ENCODE measurements around the gene RNF126.
"Not testable (repeated sequence)": the region's sequence is repeated elsewhere in the genome, so short reads cannot be mapped to it uniquely, and the experiment has no call there.

The RNF126 gene

DNA sequence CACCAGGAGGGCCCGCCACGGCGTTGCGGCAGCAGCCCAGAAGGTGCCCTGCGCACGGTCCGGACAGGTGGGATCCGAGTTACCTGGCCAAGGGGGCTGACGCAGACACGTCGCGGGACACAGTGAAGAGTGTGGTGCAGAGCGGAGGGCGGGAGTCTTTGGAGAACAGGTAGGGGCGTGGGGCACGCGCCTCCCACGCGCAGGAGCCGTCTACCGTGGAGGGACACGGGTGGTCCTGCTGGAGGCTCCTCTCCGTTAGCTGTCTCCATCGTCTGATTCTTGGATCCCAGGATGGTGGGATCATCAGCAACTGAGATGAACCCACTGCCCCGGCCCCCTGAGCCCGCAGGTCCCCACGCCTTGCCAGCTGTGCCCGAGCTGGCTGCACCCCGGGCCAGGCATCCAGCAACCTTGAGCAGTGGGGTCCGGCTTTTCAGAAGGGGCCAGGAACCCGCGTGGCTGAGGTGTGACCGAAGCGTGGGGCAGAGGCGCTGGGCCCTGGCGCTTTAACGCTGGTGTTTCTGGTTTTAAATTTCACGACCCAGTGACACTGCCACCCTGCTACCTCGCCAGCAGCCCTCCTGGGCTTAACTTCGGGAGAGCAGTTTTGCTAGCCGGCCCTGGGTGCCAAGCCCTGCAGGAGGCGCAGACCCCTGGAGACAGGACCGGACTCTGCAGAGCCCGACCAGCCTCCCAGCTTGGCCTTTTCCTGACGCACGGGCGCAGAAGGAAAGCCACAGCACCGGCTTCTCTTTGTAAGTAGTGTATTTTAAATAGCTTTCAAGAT lies 16.0 kb downstream of the RNF126 start:
- no peak for DNase-seq (ENCODE audit: low read depth in 3 of 3)

DNA sequence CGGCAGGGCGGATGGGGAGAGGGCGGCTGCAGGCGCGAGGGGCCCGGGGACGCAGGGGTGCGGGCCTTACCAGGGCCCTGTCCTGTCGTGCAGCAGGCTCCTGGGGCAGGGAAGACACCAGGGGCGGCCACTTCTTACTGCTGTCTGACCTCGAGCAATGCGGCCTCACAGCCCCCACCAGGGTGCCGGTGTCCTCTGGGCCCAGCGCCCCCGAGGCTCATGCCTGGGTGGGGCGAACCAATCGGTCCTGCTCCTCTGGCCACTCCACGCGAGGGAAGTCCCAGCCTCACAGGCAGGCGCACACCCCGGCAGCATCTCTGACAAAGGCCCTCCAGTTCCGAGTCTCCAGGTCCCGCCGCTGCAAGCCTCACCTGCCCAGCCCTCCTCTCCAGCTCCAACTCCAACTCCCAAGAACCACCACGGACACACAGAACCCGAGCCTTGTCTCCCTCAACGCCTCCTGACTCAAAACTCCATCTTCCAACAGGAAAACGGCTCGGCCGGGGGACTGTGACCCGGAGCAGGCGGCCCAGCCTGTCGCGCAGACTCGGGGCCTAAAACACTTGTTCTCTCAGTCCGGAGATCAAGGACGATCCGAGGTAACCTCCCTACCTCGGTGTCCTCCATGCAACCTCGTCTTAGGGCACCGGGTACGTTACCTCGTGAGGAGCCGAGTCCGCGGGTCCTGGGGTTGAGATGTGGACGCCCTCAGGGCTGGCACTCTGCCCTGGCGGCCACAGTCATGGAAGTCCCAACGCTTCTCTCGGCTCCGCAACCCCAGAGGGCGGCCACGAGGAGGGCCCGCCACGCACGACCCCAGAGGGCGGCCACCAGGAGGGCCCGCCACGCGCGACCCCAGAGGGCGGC lies 16.9 kb downstream of the RNF126 start:
- DNase-seq (ENCODE audit: low read depth in 3 of 3), result no peak

DNA sequence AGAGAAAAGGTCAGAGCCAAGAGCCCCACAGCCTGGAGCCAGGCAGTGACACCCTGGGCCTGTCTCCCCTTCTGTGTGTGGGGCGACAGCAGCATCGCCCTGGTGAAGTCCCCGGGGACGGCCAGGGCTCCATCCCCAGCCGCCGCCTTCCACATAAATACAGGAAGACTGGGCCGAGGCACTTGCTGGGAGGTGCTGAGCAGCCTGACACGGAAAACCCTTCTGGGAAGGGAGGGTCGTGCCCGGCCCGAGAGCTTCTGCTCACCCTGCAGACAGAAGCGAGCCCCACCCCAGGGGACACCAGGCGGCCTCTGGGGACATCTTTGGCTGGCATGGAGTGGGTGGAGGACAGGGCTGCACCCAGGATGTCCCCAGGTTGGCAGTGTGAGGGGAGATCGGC lies 18.2 kb downstream of the RNF126 start:
- DNase-seq (ENCODE audit: low read depth in 3 of 3), result no peak

DNA sequence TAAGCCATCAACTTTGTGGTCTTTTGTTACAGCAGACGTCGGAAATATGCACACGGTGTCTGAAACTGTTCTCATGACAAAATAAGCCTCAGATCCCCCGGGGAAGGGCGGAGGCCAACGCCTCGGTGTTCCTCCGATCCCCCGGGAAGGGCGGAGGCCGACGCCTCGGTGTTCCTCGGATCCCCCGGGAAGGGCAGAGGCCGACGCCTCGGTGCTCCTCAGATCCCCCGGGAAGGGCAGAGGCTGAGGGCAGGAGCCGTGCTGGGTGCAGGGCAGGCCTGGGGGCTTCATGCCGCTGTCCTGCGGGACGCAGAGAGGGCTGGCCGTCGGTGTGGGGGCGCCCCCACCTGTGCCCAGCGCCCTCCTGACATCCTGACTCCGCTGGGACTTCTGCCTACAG lies 18.7 kb downstream of the RNF126 start:
- no peak for DNase-seq (ENCODE audit: low read depth in 3 of 3)

DNA sequence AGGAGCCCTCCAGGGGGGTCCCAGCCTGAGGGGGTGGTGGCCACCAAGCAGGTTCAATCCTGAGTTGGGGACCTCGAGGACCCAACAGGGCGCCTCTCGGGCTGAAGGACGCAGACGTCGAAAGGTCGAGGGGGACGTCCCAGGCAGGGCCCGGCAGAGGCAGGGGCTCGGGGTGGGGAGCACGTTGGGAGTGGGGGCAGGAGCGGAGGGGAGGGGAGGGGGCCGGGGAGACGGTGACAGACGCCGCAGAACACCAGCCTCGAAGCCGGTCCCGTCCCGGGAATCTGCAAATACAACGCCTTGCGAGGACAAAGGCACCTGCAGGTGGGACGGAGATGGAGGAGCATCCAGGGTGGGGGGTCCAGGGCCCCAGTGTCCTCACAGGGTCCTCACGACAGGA lies 19.3 kb downstream of the RNF126 start:
- DNase-seq (ENCODE audit: low read depth in 3 of 3), result no peak

DNA sequence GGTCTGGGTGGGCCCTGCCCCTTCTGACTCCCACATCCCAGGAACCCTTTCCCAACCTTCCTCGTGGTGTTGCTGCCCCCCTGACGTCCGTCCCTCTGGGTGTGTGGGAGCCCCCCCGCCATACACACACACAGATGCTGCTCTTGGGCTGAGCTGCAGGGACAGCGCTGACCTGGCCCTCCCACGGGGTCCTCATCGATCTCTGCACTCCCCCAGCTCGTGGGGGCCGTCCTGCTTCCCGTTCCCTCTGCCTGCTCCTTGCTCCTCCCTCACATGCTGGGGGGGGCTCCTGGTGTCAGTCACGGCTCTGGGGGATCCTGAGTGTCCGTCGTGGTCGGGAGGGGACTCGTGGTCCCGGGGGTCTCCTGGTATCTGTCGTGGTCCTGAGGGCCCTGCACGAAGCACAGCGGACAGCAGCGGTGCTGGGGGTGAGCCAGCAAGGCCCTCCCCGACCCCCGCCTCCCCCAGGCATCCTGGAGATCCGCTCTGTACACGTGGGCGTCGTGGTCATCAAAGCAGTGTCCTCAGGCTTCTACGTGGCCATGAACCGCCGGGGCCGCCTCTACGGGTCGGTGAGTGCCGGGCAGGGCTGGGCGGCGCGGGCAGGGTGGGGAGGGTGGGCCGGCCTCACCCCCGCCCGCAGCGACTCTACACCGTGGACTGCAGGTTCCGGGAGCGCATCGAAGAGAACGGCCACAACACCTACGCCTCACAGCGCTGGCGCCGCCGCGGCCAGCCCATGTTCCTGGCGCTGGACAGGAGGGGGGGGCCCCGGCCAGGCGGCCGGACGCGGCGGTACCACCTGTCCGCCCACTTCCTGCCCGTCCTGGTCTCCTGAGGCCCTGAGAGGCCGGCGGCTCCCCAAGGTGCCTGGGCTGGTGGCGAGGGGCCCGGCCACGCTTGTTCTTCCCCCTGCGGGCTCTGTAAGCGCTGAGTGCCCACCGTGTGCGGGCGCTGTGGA lies 20.0 kb downstream of the RNF126 start:
- no peak for DNase-seq (ENCODE audit: low read depth in 3 of 3)

DNA sequence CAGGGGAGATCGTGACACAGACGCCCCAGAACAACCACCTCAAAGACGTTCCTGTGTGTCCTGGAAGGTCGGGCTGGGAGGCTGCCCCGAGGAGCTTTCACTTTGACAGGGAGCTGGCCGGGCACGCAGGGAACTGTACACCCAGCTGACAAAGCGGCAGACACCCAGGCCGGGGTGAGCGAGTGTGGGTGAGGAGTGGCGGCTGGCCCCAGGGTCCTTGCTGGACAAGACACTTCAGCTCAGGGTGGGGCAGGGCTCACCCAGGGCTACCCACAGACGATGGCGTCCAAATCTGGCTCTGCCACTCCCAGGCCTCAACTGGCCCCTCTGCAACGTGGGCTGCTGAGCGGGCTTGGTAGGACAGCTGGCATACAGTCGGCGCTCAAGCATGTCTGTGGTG lies 21.3 kb downstream of the RNF126 start:
- no peak for DNase-seq (ENCODE audit: low read depth in 3 of 3)

DNA sequence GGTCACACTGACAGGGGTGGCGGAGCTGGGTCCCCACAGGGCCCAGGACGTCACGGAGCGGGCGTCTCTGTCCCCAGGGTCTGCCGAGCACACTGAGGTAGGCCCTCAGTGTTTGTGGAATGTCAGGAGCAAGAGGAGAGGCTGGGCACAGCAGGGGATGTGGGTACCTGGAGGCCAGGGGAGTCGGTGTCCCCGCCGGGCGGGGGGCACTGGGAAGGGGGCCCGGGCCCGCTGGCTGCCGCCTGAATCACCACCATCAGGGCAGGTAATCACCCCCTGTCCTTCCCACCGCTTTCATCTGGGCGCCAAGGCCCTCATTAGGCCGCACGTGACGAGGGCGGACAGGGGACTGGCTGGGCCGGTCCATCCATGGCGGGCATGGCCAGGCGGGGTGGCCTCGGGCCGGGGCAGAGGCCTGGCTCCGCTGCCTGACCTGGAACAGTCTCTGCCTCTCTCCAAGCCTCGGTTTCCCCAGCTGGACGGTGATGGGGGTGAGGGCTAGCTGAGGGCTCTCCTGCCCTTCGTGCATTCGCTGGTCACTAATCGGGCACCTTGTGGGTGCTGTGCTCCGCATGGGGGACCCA lies 22.3 kb downstream of the RNF126 start:
- DNase-seq (ENCODE audit: low read depth in 3 of 3), result no peak

DNA sequence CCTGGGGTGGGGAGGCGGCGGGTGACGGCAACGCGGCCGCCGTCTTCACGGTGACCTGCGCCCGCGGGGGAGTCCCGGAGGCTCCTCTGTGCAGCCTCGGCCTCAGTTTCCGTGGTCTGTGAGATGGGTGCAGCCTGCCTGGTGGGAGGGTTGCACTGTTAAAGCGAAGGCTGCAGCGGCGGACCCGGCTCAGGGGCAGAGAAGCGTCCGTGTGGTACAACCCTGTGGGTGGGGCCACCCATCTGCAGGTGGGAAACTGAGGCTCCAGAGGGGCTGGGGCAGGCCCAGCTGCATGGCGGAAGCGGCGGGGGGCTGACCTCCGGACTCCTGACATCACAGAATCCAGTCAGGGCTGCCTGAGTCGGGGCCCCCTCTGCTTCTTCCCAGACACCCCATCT lies 22.9 kb downstream of the RNF126 start:
- no peak for DNase-seq (ENCODE audit: low read depth in 3 of 3)

DNA sequence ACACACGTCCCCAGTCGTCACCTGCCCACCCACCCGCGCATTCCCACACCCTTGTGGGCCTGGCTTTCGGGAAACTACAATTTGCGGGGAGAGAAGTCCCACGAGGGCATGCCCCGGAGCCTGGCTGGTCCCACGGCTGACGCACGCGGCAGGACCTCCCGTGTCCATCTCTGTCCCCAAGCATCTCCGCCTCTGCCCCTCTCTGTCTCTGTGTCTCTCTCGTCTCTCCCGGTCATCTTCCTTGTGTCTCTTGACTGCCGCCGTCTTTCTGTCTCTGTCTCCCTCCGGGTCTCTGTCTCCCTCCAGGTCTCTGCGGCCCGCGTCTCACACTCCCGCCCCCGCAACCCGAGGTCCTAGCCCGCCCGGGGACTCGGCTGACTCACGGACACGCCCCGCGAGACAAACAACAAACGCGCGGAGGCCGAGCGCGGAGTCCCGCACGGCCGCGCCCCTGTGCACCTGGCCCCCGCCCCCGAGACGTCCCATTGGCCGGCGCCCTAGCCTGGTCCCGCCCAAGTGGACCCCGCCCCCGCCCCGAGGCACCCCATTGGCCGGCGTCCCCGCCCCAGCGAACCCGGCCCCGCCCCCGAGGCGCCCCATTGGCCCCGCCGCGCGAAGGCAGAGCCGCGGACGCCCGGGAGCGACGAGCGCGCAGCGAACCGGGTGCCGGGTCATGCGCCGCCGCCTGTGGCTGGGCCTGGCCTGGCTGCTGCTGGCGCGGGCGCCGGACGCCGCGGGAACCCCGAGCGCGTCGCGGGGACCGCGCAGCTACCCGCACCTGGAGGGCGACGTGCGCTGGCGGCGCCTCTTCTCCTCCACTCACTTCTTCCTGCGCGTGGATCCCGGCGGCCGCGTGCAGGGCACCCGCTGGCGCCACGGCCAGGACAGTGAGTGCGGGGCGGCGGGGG lies 23.5 kb downstream of the RNF126 start, which contains the start of gene FGF22:
TSS of gene FGF22 (plus strand) at position 627 of the 908 bp plus-strand sequence. CDS start at position 674, 47 bp downstream.
- DNase-seq (ENCODE audit: low read depth in 3 of 3), result peak; percentile 93 to 97 (median 94)

DNA sequence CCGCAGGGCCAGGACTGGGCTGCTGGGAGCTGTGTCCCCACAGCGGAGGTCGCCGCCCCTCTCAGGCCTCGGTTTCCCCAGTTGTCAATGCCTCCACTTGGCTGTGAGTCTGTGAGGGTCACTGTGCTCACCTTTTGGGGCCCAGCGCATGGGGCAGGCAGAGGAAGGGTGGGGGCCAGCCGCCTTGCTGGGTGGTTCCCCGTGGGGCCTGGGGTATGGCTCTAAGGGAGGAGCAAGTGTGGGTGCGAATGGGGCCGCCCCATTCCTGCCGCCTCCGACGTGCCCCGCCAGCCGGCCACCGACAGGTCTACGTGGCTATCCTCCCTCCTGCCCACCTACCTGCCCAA lies 24.1 kb downstream of the RNF126 start:
- DNase-seq (ENCODE audit: low read depth in 3 of 3), result no peak

DNA sequence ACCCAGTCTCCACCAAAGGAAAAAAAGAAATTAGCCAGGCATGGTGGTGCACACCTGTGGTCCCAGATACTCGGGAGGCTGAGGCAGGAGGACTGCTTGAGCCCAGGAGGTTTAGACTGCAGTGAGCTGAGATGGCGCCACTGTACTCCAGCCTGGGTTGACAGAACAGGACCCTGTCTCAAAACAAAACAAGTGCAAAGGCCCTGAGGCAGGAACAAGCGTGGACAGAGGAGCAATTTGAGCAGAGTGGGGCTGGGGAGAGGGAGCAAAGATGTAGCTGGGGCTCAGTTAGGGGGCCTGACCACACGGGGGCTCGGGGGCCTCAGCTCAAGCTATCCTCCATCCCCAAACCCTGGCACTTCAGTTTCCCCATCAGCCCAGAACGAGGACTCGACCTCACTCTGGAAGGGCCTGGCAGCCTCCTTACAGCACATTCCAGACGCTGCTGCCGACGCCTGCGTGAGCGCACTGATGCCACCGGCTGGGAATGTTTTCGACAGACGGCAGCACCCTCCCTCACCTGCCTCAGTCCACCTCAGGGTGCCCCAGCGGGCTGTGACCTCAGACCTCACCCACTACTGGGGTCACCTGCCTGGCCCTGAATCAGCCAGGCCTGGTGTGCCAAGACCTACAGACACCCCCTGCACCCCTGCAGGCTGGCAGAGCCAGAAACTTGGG lies 27.9 kb downstream of the RNF126 start:
- DNase-seq (ENCODE audit: low read depth in 3 of 3), result no peak

DNA sequence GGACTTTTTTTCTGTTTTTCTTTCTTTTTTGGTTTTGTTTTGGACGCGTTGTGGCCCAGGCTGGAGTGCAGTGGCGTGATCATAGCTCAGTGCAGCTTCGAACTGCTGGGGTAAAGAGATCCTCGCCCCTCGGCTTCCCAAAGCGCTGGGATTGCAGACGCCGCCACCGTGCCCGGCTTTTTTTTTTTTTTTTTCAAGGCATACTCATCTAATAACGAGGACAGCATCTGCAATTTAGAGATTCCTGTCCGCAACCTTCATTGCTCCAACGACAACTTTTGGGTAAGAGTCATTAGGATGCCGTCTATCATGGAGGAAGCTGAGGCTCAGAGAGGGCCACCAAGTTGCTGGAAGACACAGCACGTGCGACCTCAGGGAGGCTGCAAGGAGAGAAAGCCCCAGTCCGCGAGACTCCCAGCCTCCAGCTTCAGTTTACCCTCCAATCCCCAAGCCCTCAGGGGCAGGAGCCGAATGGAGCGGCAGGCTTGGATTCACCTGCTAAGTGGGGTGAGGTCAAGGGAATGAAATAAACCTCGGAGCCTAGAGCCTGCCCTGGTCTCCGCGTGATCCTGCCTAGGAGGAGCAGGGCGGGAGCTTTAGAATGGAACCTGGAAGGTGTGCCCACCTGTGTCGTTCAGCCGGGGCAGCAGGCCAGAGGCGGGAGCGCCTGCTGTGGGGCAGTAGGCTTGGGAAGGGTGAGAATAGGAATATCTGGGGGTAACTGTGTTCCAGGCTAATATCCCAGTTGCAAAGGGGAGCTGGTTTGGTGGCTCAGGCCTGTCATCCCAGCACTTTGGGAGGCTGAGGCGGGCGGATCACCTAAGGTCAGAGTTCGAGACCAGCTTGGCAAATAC lies 29.0 kb downstream of the RNF126 start:
- no peak for DNase-seq (ENCODE audit: low read depth in 3 of 3)

DNA sequence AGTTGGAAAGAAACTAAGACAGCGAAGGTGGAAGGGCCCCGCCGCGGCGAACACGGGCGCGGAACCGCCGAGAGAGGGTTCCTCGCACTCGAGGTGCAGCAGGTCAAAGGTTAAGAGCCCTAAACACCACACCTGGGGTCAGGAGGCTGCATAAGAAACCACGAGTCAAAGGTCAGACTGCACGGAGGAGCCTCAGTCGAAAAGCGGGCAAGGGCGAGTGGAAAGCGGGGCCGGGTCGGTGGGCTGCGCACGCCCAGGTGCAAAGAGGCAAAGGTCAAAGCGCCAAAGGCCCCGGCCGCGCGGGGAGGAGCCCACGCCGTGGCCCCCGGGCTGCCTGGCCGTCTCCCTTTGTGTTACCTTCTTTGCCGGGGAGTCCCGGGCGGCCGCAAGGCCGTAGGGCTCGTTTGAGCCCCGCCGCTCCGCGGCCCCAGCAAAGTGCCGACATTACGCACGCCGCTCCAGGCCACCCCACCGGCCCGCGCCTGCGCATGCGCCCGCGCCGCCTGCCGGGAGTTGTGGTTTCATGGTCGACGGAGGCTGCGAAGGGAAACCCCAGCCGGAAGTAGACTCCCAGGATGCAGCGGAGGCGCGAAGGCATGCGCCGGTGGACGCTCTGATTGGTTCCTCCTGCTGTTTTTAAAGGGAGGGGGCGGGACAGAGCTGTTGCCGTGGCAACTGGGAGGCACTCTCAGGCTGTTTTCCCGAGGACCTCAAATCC lies 29.8 kb downstream of the RNF126 start, which contains the start of gene POLRMT:
TSS of gene POLRMT (minus strand) at position 470 of the 718 bp plus-strand sequence. CDS start at position 445, 25 bp downstream.
- peak; percentile 86 to 94 (median 91) for DNase-seq (ENCODE audit: low read depth in 3 of 3)

DNA sequence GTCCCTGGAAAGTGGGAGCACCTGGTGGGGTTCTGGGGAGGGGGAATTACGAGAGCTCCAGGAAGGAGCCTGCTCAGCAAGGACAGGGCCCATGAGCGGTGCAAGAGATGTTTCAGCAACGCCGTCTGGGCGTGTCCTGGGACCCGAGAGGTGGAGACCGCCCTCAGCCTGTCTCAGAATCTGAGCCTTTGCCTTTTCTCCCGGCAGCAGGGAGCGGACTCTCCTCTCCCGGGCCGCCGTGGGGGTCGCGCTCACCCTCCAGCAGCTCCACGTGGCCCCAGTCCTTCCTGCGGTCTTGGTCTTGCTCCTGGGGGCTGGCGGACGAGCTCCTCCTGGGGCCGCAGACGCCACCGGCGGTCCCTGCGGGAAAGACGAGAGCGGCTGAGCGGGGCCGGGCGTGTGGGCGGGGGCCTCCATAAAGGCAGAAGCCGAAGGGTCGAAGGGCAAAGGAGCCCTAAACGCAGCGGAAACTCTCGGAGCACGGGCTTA lies 30.4 kb downstream of the RNF126 start:
- DNase-seq (ENCODE audit: low read depth in 3 of 3), result peak in 1 of 3 experiments; percentile 40

DNA sequence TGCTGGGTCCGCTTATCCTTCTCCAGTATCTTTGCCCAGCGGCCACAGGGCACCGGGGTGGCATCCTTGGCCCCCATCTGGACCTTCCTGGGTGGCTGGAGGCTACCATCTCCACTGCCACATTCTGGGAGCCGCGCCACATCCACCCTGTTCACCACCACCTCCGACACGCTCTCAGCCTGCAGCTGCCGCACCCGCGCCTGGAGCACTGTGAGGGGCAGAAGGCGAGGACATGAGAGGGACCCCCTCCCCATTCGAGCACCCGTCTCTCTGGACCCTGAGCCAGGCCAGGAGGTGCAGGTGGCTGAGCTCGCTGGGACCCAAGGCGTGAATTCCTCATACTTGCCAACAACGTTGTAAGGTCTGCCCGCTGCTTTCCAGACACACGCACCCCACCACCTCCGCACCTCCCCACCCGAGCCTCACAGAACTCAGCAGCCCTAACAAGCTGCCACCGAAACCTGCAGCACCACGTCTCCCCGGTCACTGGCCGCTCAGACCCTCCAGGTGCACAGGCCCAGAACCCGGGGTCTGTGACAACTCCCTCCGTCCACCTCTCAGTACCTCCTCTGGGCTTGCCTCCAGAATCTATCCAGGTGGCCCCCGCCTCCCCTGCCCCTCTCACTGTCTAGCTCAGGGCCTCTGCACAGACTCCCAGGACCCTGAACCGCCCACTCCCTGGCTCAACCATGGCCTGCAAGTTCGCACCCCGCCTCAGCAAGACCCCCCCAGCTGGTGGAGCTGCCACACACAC lies 32.9 kb downstream of the RNF126 start:
- no peak for DNase-seq (ENCODE audit: low read depth in 3 of 3)

DNA sequence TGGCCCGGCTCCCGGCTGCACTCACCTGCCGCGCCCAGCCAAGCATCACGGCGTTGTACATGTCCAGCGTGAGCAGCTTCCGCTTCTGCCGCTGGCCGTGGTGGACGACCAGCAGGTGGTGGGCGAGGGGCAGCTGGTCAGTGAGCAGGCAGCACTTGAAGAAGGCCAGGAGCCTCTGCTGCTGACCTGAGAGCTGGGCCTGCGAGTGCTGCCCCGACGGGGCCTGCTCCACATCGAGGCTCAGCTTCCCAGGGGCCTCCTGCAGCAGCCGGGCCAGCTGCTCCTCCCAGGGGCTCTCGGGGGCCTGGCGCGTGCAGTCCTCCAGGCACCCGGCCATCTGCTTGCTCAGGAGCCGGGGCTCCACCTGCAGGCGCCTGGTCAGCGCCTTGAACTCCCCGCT lies 33.5 kb downstream of the RNF126 start:
- DNase-seq (ENCODE audit: low read depth in 3 of 3), result not testable (repeated sequence)

All from stimulated activated CD4-positive, alpha-beta T cell treated with anti-CD3 and anti-CD28 coated beads, TNF-alpha, amount 100 ng/mL, for 4 hours (primary cell).